ENCODE measurements around the gene PPP2R5E.

The PPP2R5E gene

GRCh38 chr14:63472986-63473788 is 70.0 kb downstream of the PPP2R5E start:
- ATAC-seq = no peak
- TF ChIP-seq BACH2 (CRISPR knock-in tag; IDR thresholded peaks at IDR 0.05; ENCODE audit: borderline replicate concordance) (no peak), PATZ1 (CRISPR knock-in tag; IDR thresholded peaks at IDR 0.05; ENCODE audit: borderline replicate concordance) (no peak), CSRNP3 (CRISPR knock-in tag; IDR thresholded peaks at IDR 0.05) (no peak), CREB5 (CRISPR knock-in tag; IDR thresholded peaks at IDR 0.05; ENCODE audit: low read depth) (no peak), ISL1 (CRISPR knock-in tag; IDR thresholded peaks at IDR 0.05) (no peak)

- peak; percentile 80 for ATAC-seq
- TF ChIP-seq ISL1 (CRISPR knock-in tag; IDR thresholded peaks at IDR 0.05) = peak; percentile 31; the same call in 1 of the 2 replicates
- no peak for TF ChIP-seq PPARA (CRISPR knock-in tag; IDR thresholded peaks at IDR 0.05; ENCODE audit: borderline replicate concordance)
- TF ChIP-seq ARNTL (CRISPR knock-in tag; IDR thresholded peaks at IDR 0.05; ENCODE audit: borderline replicate concordance, low read depth) = no peak
Observed at GRCh38 chr14:63470962-63471793, 72.0 kb downstream of the PPP2R5E start.

- TF ChIP-seq POU6F1 (CRISPR knock-in tag; IDR thresholded peaks at IDR 0.05; ENCODE audit: borderline replicate concordance, low read depth) = no peak
- no peak for TF ChIP-seq ZFP30 (CRISPR knock-in tag; IDR thresholded peaks at IDR 0.05)
- no peak for TF ChIP-seq ZNF8 (CRISPR knock-in tag; IDR thresholded peaks at IDR 0.05)
- TF ChIP-seq RARB (CRISPR knock-in tag; IDR thresholded peaks at IDR 0.05) = no peak
- TF ChIP-seq ZFP3 (CRISPR knock-in tag; IDR thresholded peaks at IDR 0.05) = no peak
- TF ChIP-seq ZNF565 (CRISPR knock-in tag; conservative IDR thresholded peaks at IDR 0.05; ENCODE audit: low read depth) = no peak
- TF ChIP-seq OSR1 (CRISPR knock-in tag; IDR thresholded peaks at IDR 0.05) = no peak
- no peak for TF ChIP-seq TOX (CRISPR knock-in tag; IDR thresholded peaks at IDR 0.05; ENCODE audit: borderline replicate concordance)
- TF ChIP-seq CSDC2 (CRISPR knock-in tag; IDR thresholded peaks at IDR 0.05) = no peak
- no peak for TF ChIP-seq TCF4 (CRISPR knock-in tag; IDR thresholded peaks at IDR 0.05; ENCODE audit: borderline replicate concordance)
- no peak for TF ChIP-seq ESRRG (CRISPR knock-in tag; IDR thresholded peaks at IDR 0.05)
- no peak for TF ChIP-seq PPARA (CRISPR knock-in tag; IDR thresholded peaks at IDR 0.05; ENCODE audit: borderline replicate concordance)
- no peak for TF ChIP-seq ZC3H10 (CRISPR knock-in tag; IDR thresholded peaks at IDR 0.05)
- TF ChIP-seq TSHZ2 (CRISPR knock-in tag; IDR thresholded peaks at IDR 0.05) = no peak
- no peak for ATAC-seq
Observed at GRCh38 chr14:63468294-63468693, 74.9 kb downstream of the PPP2R5E start.
